Measurements from ENCODE around the gene RUBCNL. TPM values are rescaled to one million over a fixed set of nuclear protein-coding genes. Genes with fewer than 3 reads are reported as not detected.

Gene RUBCNL
- total RNA-seq, 1 donor from 2014 or later = 0.80 TPM

GRCh38 chr13:46296921-46297320 lies 90.1 kb downstream of the RUBCNL start:
- no peak for TF ChIP-seq EZH2phosphoT487 (IDR thresholded peaks at IDR 0.05)
- TF ChIP-seq CTCF (IDR thresholded peaks at IDR 0.05) = no peak
- TF ChIP-seq EZH2 (IDR thresholded peaks at IDR 0.05) = no peak
- no peaks in the 10 kb centered on the region for H3K36me3 ChIP-seq
- DNase-seq (ENCODE audit: low spot score) = no peak
- H3F3A ChIP-seq (ENCODE audit: low read depth) = no peaks in the 10 kb centered on the region
- H3K9ac ChIP-seq = no peak overlapping the region
- Mint-ChIP-seq H3K27ac (no peak overlapping the region), H3K4me1 (peaks cover 8% of the 10 kb centered on the region), H3K36me3 (no peaks in the 10 kb centered on the region), H3K4me3 (no peak overlapping the region), H3K9me3 (peaks cover 2% of the 10 kb centered on the region), H3K27me3 (ENCODE audit: insufficient read depth, low read depth) (no peaks in the 10 kb centered on the region)
- no peak overlapping the region for H3K4me2 ChIP-seq
- no peaks in the 10 kb centered on the region for H4K20me1 ChIP-seq (ENCODE audit: low read depth)
- H3K9me3 ChIP-seq (ENCODE audit: low read depth) = no peaks in the 10 kb centered on the region
- H3K27ac ChIP-seq = no peak overlapping the region
- no peak overlapping the region for H2AFZ ChIP-seq (replicated peaks)
- H3K27me3 ChIP-seq = no peaks in the 10 kb centered on the region
- no peak overlapping the region for H3K4me3 ChIP-seq
- H3K79me2 ChIP-seq (ENCODE audit: low read depth) = no peaks in the 10 kb centered on the region
- H3K4me1 ChIP-seq = no peaks in the 10 kb centered on the region

- no peaks in the 10 kb centered on the region for H3K79me2 ChIP-seq (ENCODE audit: low read depth)
- no peak overlapping the region for H3K4me3 ChIP-seq
- no peaks in the 10 kb centered on the region for H3K27me3 ChIP-seq
- Mint-ChIP-seq H3K36me3 (no peaks in the 10 kb centered on the region), H3K4me1 (peaks cover 8% of the 10 kb centered on the region), H3K27me3 (ENCODE audit: insufficient read depth, low read depth) (no peaks in the 10 kb centered on the region), H3K4me3 (no peak overlapping the region), H3K9me3 (peaks cover 2% of the 10 kb centered on the region), H3K27ac (no peak overlapping the region)
- H3K4me2 ChIP-seq = no peak overlapping the region
- H3K4me1 ChIP-seq = no peaks in the 10 kb centered on the region
- DNase-seq (ENCODE audit: low spot score) = no peak
- H3K9me3 ChIP-seq (ENCODE audit: low read depth) = no peaks in the 10 kb centered on the region
- H3K36me3 ChIP-seq = no peaks in the 10 kb centered on the region
- no peaks in the 10 kb centered on the region for H4K20me1 ChIP-seq (ENCODE audit: low read depth)
- no peak overlapping the region for H2AFZ ChIP-seq (replicated peaks)
- no peak overlapping the region for H3K27ac ChIP-seq
- H3F3A ChIP-seq (ENCODE audit: low read depth) = no peaks in the 10 kb centered on the region
- H3K9ac ChIP-seq = no peak overlapping the region
- TF ChIP-seq EZH2phosphoT487 (IDR thresholded peaks at IDR 0.05) (no peak), EZH2 (IDR thresholded peaks at IDR 0.05) (no peak), CTCF (IDR thresholded peaks at IDR 0.05) (no peak)
Measured at GRCh38 chr13:46296115-46296822, 90.8 kb downstream of the RUBCNL start.

- Mint-ChIP-seq H3K36me3 (no peaks in the 10 kb centered on the region), H3K4me1 (peaks cover 8% of the 10 kb centered on the region), H3K27me3 (ENCODE audit: insufficient read depth, low read depth) (no peaks in the 10 kb centered on the region), H3K27ac (no peak overlapping the region), H3K4me3 (no peak overlapping the region), H3K9me3 (peaks cover 2% of the 10 kb centered on the region)
- DNase-seq (ENCODE audit: low spot score) = no peak
- Histone ChIP-seq H4K20me1 (ENCODE audit: low read depth) (no peaks in the 10 kb centered on the region), H3K9ac (no peak overlapping the region), H3K36me3 (no peaks in the 10 kb centered on the region), H3K9me3 (ENCODE audit: low read depth) (no peaks in the 10 kb centered on the region), H2AFZ (replicated peaks) (no peak overlapping the region), H3K27me3 (no peaks in the 10 kb centered on the region), H3K79me2 (ENCODE audit: low read depth) (no peaks in the 10 kb centered on the region), H3F3A (ENCODE audit: low read depth) (no peaks in the 10 kb centered on the region), H3K4me2 (no peak overlapping the region), H3K4me1 (no peaks in the 10 kb centered on the region), H3K4me3 (no peak overlapping the region), H3K27ac (no peak overlapping the region)
- TF ChIP-seq CTCF (IDR thresholded peaks at IDR 0.05) (no peak), EZH2phosphoT487 (IDR thresholded peaks at IDR 0.05) (no peak), EZH2 (IDR thresholded peaks at IDR 0.05) (no peak)
Measured at GRCh38 chr13:46295491-46296114, 91.4 kb downstream of the RUBCNL start.
